ENCODE data around the gene ATP5PO. TPM values are rescaled to one million over a fixed set of nuclear protein-coding genes. Genes with fewer than 3 reads are reported as not detected.

Gene ATP5PO
- total RNA-seq, 2 experiments from 2014 or later: 210 to 227 TPM

GRCh38 chr21:33858667-33859372, 56.8 kb downstream of the ATP5PO start:
- Histone ChIP-seq H3K4me2 (ENCODE audit: low read length) (no peak overlapping the region), H3K4me3 (ENCODE audit: low read depth, low read length, poor library complexity, severe bottlenecking) (no peak overlapping the region), H3K9me2 (ENCODE audit: insufficient read depth, low read length) (no peaks in the 10 kb centered on the region), H3K79me2 (ENCODE audit: insufficient read depth, low read depth, low read length) (no peaks in the 10 kb centered on the region), H2AFZ (ENCODE audit: low read length) (no peak overlapping the region), H3K36me3 (ENCODE audit: insufficient read depth, low read length) (no peaks in the 10 kb centered on the region), H4K20me1 (ENCODE audit: insufficient read depth, low read length) (no peaks in the 10 kb centered on the region), H3K27ac (ENCODE audit: low read depth, low read length, poor library complexity, severe bottlenecking) (no peak overlapping the region), H3K9me3 (ENCODE audit: low read length) (no peaks in the 10 kb centered on the region), H3K4me1 (ENCODE audit: insufficient read depth, low read length, poor library complexity, severe bottlenecking) (no peaks in the 10 kb centered on the region)
- ChIA-PET POLR2A (interaction anchor here (0.5 to 0.6 kb wide), 2 partner anchors 46 to 1263 kb away, joined by 3 read pairs; no protein-coding TSS in a partner anchor), CTCF (ENCODE audit: unreplicated experiment) (no interaction called here)
- TF ChIP-seq EZH2phosphoT487 (IDR thresholded peaks at IDR 0.05; ENCODE audit: borderline replicate concordance, low read depth, low read length): no peak
- TF ChIP-seq CTCF (conservative IDR thresholded peaks at IDR 0.05; ENCODE audit: low read length): no peak
- no peak for DNase-seq (ENCODE audit: low spot score)
- intact Hi-C loops (cut with micrococcal nuclease; ENCODE audit: unreplicated experiment): no loop called here
- BruUV-seq (replicated peaks): no TSS peak

- Histone ChIP-seq H3K4me3 (ENCODE audit: low read depth, low read length, poor library complexity, severe bottlenecking) (no peak overlapping the region), H4K20me1 (ENCODE audit: insufficient read depth, low read length) (no peaks in the 10 kb centered on the region), H3K36me3 (ENCODE audit: insufficient read depth, low read length) (no peaks in the 10 kb centered on the region), H2AFZ (ENCODE audit: low read length) (no peak overlapping the region), H3K4me2 (ENCODE audit: low read length) (no peak overlapping the region), H3K9me3 (ENCODE audit: low read length) (no peaks in the 10 kb centered on the region), H3K9me2 (ENCODE audit: insufficient read depth, low read length) (no peaks in the 10 kb centered on the region), H3K27ac (ENCODE audit: low read depth, low read length, poor library complexity, severe bottlenecking) (no peak overlapping the region), H3K4me1 (ENCODE audit: insufficient read depth, low read length, poor library complexity, severe bottlenecking) (no peaks in the 10 kb centered on the region), H3K79me2 (ENCODE audit: insufficient read depth, low read depth, low read length) (no peaks in the 10 kb centered on the region)
- BruUV-seq (replicated peaks): no TSS peak
- no peak for TF ChIP-seq EZH2phosphoT487 (IDR thresholded peaks at IDR 0.05; ENCODE audit: borderline replicate concordance, low read depth, low read length)
- no peak for TF ChIP-seq CTCF (conservative IDR thresholded peaks at IDR 0.05; ENCODE audit: low read length)
- no peak for DNase-seq (ENCODE audit: low spot score)
- intact Hi-C loops (cut with micrococcal nuclease; ENCODE audit: unreplicated experiment): no loop called here
- ChIA-PET POLR2A (interaction anchor here (0.5 to 0.6 kb wide), 2 partner anchors 45 to 1264 kb away, joined by 3 read pairs; no protein-coding TSS in a partner anchor), CTCF (ENCODE audit: unreplicated experiment) (no interaction called here)
Observed at GRCh38 chr21:33857846-33858666, 57.5 kb downstream of the ATP5PO start.

Measured in OCI-LY7 (cell line).